NCI-H146 (cell line): Measurements from ENCODE around the gene TRIM16.
"Not testable (repeated sequence)": the region's sequence is repeated elsewhere in the genome, so short reads cannot be mapped to it uniquely, and the experiment has no call there.

Source experiments
- DNase-seq: peaks from one replicate; lab custom pipeline; 2025; lab: John Stamatoyannopoulos, UW

Gene TRIM16

GRCh38 chr17:15683824-15684478 is at the start of gene TRIM16:
Gene TRIM16, minus strand, starts transcription at chr17:15684311. Its CDS starts 32,702 bp downstream, at chr17:15651609.
- peak; percentile 58 for DNase-seq

GRCh38 chr17:15733174-15733789 is 49.2 kb upstream of the TRIM16 start:
- not testable (repeated sequence) for DNase-seq

DNA sequence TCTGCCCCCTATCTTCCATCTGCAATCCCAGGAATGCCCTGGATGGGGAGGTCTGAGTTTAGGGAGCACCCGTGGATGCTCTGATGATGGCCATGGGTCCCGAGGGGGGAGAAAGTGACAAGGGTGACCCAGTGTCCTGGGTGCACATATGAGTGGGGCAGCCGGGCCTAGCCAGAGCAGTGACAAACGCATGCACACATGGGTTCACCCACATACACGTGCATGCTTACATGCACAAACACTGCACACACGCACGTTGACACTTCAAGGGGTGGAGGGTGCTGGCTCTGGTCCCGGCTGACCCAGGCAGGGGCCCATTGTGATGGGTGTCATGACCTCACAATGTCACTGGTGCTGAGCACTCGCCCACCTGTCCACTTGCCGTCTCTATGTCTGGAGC is 47.8 kb upstream of the TRIM16 start, which contains the start of gene TBC1D26:
Gene TBC1D26, plus strand, starts transcription at position 384 of the 400 bp plus-strand sequence. CDS start 3,066 bp downstream, outside the sequence.
- not testable (repeated sequence) for DNase-seq

DNA sequence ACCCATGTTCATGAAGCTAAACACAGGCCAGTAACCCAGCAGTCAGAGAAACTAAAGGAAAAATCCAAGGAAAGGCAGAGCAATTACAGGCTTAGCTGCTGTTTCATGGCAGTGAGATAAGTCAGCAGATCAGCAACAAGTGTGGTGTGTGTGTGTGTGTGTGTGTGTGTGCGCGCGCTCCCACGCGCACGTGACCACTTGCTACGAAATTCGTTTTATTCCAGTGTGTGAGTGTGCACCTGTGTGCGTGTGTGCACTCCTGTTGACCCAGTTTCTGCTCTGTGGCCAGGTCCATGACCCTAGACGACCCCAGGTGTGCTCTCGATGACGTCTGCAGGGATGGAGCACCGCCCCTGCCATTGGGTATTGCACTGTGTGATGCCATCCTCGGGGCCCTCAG is 46.4 kb upstream of the TRIM16 start:
- not testable (repeated sequence) for DNase-seq

- not testable (repeated sequence) for DNase-seq
These were observed 32.8 kb upstream of the TRIM16 start for GRCh38 chr17:15716601-15717563.

DNA sequence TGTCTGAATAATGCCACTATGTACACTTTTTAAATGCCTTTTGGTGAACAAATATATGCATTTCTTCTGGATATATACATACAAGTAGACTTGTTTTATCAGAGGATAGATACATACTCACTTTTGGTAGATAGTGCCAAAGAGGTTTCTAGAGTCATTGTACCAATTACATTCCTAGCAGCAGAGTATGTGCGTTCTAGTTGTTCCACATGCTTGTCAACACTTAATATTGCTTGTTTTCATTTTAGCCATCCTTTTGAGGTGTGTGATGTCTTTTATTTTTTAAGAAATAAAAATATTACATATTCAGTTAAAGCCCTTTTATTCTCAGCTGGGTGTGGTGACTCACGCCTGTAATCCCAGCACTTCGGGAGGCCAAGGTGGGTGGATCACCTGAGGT is 24.8 kb upstream of the TRIM16 start:
- not testable (repeated sequence) for DNase-seq

DNA sequence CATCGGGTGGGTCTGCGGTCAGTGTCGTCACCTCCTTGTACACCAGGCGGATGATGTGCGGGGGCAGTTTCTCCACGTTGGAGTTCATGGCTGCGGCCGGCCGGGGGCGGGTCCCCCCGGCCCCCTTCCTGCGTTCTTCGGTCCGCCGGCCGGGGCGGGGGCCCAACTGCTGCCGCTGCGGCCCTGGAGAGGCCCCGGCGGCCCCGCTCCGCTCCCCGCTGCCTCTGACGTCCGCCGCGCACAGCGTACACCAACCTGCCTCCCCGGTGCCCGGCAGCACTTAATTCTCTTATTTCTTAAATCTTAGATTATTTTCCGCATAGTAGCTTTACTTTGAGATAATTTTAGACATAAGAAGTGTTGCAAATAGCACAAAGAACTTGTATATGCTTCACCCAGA is 20.7 kb upstream of the TRIM16 start:
- DNase-seq: not testable (repeated sequence)

GRCh38 chr17:15704239-15704638 is 20.1 kb upstream of the TRIM16 start:
- not testable (repeated sequence) for DNase-seq

GRCh38 chr17:15699937-15700336 is 15.8 kb upstream of the TRIM16 start:
- not testable (repeated sequence) for DNase-seq

- peak; percentile 99 for DNase-seq
These were observed 15.4 kb upstream of the TRIM16 start, which contains the start of gene ZNF286A for GRCh38 chr17:15699413-15699924. Gene ZNF286A, plus strand, starts transcription at chr17:15699752. Its CDS starts 578 bp downstream, at chr17:15700330.

- not testable (repeated sequence) for DNase-seq
These were observed 14.9 kb upstream of the TRIM16 start for GRCh38 chr17:15698967-15699366.

- not testable (repeated sequence) for DNase-seq
These were observed 3.4 kb upstream of the TRIM16 start for GRCh38 chr17:15687494-15687893.

GRCh38 chr17:15683135-15683534 is 976 bp downstream of the TRIM16 start:
- not testable (repeated sequence) for DNase-seq

DNA sequence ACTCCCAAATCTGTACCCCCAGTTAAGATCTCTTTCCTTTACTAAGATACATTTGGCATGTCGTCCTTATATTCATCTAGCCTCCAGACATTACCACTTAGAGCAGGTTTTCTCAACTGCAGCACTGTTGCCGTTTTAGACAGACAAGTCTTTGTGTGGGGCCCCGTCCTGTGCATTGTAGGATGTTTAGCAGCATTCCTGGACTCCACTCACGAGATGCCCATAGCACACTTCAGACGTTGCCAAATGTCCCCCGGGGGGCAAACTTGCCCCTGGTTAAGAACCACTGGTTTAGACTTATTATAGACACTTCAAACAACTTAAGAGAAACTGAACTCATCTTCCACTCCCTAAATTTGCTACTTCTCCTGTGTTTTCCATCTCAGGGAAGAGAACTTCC is 8.1 kb downstream of the TRIM16 start:
- DNase-seq: not testable (repeated sequence)

GRCh38 chr17:15674640-15675039 is 9.5 kb downstream of the TRIM16 start:
- DNase-seq: not testable (repeated sequence)

DNA sequence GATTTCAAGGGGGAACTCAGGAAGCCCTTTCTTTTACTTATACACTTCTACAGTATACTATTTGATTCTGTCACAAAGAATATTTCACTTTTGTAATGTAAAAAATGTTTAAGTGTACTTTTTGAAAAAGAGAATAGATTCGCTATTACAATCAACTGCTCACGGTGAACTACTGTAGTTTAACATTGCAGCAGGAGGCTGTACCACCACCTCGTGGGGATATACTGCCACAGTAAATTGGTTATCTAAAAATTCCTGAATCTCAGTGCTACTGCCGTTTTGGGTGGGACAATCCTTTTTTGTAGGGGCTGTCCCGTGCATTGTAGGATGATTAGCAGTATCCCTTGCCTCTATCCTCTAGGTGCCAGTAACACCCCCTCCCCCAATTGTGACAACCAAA is 14.6 kb downstream of the TRIM16 start:
- DNase-seq: not testable (repeated sequence)

GRCh38 chr17:15663691-15664090 is 20.4 kb downstream of the TRIM16 start:
- DNase-seq: no peak

- DNase-seq: no peak
These were observed 20.9 kb downstream of the TRIM16 start for GRCh38 chr17:15663176-15663575.

- DNase-seq: no peak
These were observed 21.4 kb downstream of the TRIM16 start for GRCh38 chr17:15662681-15663080.

DNA sequence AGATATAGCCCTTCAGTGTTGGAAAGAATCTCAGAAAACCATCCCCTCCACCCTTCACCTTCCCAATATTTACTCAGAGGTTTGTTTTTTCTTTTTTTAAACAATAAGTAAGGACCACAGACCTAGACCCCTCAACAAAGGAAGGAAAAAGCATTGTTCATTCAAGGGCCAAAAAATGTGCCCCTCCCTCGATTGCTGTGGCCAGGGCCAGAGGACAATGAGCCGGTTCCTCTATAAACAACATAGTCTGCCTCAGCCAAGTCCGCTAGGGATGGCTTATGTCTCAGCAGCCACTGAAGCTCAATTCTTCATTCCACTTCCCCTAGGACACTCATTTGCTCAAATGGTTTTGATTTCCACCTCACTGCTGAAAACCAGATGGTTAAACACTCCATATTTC is 24.0 kb downstream of the TRIM16 start:
- DNase-seq: no peak

GRCh38 chr17:15659663-15660062 is 24.4 kb downstream of the TRIM16 start:
- DNase-seq: no peak

DNA sequence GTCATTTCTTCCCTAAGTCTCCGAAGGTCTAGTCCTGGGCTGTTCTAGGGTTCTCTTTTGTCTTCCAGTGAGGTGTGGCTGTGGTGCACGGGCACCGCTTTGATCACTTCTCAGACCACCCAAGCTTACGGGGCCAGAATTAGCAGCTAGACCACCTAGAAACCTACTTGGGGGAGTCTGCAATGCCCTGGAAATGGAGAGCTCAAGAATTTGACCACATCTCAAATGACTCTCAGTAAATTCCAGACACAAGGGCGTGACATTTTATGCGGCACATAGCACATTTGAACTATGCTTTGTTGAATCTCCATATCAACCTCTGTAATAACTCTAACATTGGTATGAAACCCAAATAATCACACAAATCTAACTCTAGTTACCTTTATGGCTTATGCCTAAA is 24.9 kb downstream of the TRIM16 start:
- no peak for DNase-seq
